UCSD-AML1 (cell line): ENCODE data around the gene RTCA.
"Not testable (repeated sequence)": the region's sequence is repeated elsewhere in the genome, so short reads cannot be mapped to it uniquely, and the experiment has no call there.

Source experiments
- DNase-seq: peaks from one replicate; lab custom pipeline; 2025; ENCODE audit not compliant: unreplicated experiment; lab: John Stamatoyannopoulos, UW

Gene RTCA

GRCh38 chr1:100306735-100307313 lies 40.8 kb downstream of the RTCA start:
- DNase-seq: peak; percentile 11

GRCh38 chr1:100308777-100309176 lies 42.8 kb downstream of the RTCA start:
- DNase-seq: no peak

GRCh38 chr1:100309863-100310262 lies 43.8 kb downstream of the RTCA start:
- no peak for DNase-seq

DNA sequence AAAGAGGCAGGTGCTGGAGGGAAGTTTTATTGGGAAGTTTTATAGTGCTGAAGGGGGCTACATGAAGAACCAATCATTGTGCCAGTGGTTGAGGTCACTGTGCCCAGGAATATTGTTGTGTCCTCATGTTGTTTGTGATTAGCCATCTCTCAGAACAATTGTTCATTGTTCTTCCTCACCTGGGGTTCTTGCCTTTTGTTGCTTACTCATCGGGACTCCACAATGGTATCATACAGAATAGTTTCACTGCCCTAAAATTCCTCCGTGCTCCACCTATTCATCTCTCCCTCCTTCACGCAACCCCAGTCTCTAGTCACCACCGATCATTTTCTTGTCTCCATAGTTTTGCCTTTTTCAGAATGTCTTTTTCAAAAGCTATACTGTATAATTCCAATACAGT lies 47.4 kb downstream of the RTCA start:
- no peak for DNase-seq

GRCh38 chr1:100316622-100317021 lies 50.6 kb downstream of the RTCA start:
- no peak for DNase-seq

DNA sequence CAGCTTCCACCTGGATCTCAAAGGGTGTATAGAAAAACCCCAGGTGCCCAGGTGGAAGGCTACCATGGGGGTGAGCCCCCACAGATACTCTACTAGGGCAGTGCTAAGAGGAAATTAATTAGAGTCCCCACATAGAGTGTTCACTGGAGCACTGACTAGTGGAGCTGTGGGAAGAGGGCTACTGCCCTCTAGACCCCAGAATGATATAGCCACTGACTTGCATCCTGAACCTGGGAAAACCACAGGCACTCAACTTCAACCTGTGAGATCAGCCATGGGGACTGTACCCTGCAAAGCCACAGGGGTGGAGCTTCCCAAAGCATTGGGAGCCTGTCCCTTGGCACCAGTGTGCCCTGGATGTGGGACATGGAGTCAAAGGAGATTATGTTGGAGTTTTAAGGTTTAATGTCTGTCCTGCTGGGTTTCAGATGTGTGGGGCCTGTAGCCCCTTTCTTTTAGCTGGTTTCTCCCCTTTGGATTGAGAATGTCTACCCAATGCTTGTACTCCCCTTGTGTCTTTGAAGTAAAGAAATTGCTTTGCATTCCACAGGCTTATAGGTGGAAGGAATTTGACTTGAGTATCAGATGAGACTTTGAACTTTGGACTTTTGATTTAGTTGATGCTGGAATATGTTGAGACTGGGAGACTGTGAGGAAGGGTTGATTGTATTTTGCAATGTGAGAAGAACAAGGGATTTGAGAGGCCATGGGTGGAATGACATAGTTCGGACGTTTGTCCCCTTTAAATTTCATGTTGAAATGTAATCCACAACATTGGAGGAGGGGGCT lies 54.5 kb downstream of the RTCA start:
- DNase-seq: no peak

DNA sequence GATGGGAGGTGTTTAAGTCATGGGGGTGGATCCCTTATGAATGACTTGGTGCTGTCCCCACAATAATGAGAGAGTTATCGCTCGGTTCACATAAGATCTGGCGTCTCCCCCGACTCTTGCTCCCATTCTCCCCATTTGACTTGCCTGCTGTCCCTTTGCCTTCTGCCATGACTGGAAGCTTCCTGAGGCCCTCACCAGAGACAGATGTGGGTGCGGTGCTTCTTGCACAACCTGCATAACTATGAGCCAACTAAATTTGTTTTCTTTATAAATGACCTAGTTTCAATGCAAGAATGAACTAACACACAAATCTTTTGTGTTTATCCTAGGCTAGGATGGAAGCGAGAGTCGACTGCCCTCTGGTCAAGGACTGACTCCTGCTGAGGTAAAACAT lies 55.1 kb downstream of the RTCA start:
- DNase-seq: no peak

DNA sequence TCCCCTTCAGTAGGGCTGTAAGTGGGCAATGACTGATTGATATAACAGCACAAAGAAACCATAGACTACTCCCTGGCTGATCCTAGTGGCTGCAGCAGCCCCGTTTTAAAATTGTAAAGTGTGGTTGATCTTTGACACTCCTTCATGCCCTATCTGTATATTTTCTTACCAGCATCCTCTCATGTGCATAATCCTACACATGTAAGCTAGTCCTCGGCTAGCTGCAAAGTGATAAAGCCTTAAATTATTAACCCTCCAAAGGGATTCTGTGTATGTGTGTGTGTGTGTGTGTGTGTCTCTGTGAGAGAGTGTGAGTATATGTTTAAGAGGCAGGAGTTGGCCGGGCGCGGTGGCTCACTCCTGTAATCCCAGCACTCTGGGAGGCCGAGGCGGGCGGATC lies 55.5 kb downstream of the RTCA start:
- no peak for DNase-seq

GRCh38 chr1:100322436-100323211 lies 56.6 kb downstream of the RTCA start:
- DNase-seq: no peak

- DNase-seq: no peak
Observed at GRCh38 chr1:100323419-100324106, 57.5 kb downstream of the RTCA start.

- DNase-seq: no peak
Observed at GRCh38 chr1:100325415-100326324, 59.7 kb downstream of the RTCA start.

GRCh38 chr1:100326325-100326670 lies 60.3 kb downstream of the RTCA start:
- not testable (repeated sequence) for DNase-seq

DNA sequence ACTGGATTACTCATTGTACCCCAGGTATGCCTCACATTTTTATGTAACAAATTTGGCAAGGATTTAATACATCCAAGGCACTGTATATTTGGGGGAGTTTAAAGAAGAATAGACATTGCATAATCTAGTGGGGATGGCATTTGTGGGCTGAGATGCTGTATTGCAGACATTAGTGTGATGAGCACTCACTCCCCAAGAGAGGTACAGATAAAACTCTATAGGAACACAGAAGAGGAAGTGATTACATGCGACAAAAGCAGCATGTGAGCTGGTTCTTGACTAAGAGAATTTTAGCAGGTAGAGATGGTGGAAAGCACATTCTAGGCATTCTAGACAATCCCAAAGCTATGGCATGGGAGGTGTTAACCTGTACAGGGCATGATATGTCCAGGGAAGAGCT lies 62.1 kb downstream of the RTCA start:
- DNase-seq: no peak

DNA sequence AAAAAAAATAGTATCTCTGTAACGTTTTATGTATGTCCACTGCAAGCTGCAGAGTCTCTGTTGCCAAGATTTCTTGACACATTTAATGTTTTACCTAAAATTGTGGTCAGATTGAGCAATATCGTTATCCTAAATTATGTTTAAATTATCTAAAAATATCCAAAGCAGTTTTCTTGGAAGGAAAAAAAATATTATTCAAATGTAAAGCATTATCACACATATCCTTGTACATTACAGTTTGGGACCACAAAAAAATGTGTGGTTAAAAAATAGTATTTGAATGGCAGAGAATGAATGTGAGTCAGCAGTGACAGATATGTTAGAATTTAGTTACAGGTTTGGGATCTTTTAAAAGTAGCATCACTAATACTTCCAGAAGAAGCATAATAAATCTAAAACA lies 65.1 kb downstream of the RTCA start:
- DNase-seq: not testable (repeated sequence)

DNA sequence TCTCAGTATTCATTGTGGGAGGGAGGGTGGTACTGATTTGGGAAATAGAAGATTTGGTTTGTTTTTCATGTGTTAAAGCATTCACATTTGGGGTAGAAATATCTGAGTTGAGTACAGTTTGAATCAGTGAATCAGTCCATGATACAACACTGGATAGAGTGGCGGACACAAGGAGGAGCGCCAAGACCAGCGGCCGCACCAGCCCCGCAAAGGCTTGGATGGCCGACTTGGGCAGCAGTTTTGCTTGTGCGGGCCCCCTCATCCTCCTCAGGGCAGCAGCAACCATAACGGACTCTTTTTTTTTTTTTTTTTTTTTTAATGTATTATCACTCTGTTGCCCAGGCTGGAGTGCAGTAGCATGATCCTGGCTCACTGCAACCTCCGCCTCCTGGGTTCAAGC lies 66.3 kb downstream of the RTCA start:
- no peak for DNase-seq

DNA sequence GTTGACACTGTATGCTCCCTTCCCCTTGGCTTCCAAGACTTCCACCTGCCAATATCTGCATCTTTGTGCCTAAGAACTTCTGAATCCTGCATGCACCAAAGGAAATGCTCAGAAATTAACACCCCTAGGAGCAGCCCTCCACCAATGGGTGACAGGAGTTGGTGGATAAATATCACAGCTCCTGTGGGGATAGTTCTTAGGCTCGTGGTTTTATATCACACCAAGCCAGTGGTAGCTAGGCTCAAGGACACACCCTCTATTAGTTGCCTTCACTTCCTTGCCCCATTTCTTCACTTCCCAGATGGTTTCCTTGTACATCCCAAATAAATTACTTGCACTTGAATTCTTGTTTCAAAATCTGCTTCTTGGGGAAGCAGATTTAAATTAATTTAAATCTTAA lies 69.4 kb downstream of the RTCA start:
- DNase-seq: no peak

- not testable (repeated sequence) for DNase-seq
Observed at GRCh38 chr1:100337878-100338277, 71.9 kb downstream of the RTCA start.

DNA sequence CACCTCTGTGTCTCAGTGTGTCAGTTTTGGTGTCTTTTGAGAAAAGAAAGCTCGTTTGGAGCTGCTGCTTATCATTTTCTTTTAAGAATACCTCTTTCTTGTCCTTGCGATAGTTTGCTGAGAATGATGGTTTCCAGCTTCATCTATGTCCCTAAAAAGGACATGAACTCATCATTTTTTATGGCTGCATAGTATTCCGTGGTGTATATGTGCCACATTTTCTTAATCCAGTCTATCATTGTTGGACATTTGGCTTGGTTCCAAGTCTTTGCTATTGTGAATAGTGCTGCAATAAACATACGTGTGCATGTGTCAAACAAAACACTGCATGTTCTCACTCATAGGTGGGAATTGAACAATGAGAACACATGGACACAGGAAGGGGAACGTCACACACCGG lies 73.7 kb downstream of the RTCA start:
- DNase-seq: not testable (repeated sequence)

- DNase-seq: no peak
Observed at GRCh38 chr1:100340494-100340893, 74.5 kb downstream of the RTCA start.

GRCh38 chr1:100342348-100342747 lies 76.3 kb downstream of the RTCA start:
- no peak for DNase-seq
